ENCODE data around the gene SRBD1. TPM values are rescaled to one million over a fixed set of nuclear protein-coding genes. Genes with fewer than 3 reads are reported as not detected.

Gene SRBD1
- total RNA-seq, 1 experiment from 2014 or later = 17.3 TPM

DNA sequence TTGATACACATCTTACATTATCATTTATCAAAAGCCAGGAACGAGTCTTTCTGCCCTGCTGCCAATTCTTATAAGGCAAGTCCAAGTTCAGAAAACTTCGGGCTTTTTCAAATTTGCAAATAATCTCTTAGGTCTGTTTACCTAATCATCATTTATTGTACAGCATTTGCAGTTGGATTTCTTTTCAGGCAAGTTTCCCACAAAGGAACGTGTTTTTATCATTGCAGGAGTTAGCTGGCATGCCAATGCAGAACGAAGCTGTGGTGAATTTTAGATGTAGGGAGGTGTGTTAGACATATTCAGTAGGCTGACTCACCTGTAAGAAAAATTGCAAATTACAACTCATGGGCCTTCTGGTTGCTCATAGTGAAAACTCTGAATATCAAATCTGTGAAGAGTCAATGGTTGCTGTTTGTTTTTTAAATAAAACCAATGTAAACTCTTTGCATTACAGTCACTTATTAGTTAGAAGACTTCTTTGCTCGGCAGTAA, 209.6 kb downstream of the SRBD1 start:
- no peak overlapping the region for H3K27ac Mint-ChIP-seq (ENCODE audit: low read depth, unreplicated experiment)
- ChIA-PET CTCF (interaction anchor here (0.6 kb wide), 1 partner anchor 44 kb away, joined by 3 read pairs; no protein-coding TSS in a partner anchor), POLR2A (interaction anchor here (0.9 kb wide), 1 partner anchor 11 kb away, joined by 3 read pairs; no protein-coding TSS in a partner anchor)
- DNase-seq (ENCODE audit: unreplicated experiment) = no peak
- H3K4me1 Mint-ChIP-seq (ENCODE audit: insufficient read depth, unreplicated experiment) = no peaks in the 10 kb centered on the region
- TF ChIP-seq, protein P1, sequence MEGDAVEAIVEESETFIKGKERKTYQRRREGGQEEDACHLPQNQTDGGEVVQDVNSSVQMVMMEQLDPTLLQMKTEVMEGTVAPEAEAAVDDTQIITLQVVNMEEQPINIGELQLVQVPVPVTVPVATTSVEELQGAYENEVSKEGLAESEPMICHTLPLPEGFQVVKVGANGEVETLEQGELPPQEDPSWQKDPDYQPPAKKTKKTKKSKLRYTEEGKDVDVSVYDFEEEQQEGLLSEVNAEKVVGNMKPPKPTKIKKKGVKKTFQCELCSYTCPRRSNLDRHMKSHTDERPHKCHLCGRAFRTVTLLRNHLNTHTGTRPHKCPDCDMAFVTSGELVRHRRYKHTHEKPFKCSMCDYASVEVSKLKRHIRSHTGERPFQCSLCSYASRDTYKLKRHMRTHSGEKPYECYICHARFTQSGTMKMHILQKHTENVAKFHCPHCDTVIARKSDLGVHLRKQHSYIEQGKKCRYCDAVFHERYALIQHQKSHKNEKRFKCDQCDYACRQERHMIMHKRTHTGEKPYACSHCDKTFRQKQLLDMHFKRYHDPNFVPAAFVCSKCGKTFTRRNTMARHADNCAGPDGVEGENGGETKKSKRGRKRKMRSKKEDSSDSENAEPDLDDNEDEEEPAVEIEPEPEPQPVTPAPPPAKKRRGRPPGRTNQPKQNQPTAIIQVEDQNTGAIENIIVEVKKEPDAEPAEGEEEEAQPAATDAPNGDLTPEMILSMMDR (IDR thresholded peaks at IDR 0.05; ENCODE audit: unreplicated experiment) = no peak
- no peaks in the 10 kb centered on the region for H3K9me3 Mint-ChIP-seq (ENCODE audit: unreplicated experiment)
- H3K36me3 Mint-ChIP-seq (ENCODE audit: insufficient read depth, unreplicated experiment) = no peaks in the 10 kb centered on the region
- H3K4me3 Mint-ChIP-seq (ENCODE audit: unreplicated experiment) = no peak overlapping the region
- intact Hi-C loops (cut with micrococcal nuclease) = no loop called here
- BruUV-seq (replicated peaks) = no TSS peak
- no peaks in the 10 kb centered on the region for H3K27me3 Mint-ChIP-seq (ENCODE audit: insufficient read depth, unreplicated experiment)

DNA sequence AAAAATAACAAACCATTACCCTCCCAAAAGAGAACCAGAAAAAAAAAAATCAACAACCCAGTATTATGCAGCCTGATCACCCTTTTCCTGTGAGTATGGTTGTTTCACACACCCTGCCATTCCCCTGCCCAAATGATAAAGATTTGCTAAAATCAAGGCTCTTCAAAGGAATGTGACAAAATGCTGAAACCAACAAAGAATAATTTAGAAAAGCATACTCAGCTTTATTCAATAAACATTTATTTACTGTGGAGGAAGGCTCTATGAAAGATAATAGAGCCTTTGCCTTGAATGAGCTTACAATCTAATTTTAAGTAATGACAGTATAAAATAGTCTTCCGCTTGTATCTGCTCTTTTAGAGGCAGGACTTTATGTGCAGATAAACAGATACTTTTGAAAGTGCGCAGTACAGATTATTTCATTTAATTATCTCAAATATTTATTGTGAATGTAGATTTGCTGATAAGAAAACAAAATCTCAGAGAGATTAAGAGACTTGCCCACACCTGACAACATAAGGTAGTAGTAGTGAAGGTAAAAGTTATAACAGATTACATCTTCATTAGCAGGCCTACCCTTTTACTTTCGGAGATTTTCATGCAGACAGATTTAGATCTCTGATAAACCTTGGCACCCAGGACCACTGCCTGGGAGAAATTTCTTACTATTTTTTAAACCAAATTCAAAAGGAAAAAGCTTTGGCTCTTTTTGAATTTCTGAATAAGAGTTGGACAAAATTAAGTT, 211.9 kb downstream of the SRBD1 start:
- no peak for DNase-seq (ENCODE audit: unreplicated experiment)
- Mint-ChIP-seq H3K4me1 (ENCODE audit: insufficient read depth, unreplicated experiment) (no peaks in the 10 kb centered on the region), H3K36me3 (ENCODE audit: insufficient read depth, unreplicated experiment) (no peaks in the 10 kb centered on the region), H3K27ac (ENCODE audit: low read depth, unreplicated experiment) (no peak overlapping the region), H3K9me3 (ENCODE audit: unreplicated experiment) (no peaks in the 10 kb centered on the region), H3K27me3 (ENCODE audit: insufficient read depth, unreplicated experiment) (no peaks in the 10 kb centered on the region), H3K4me3 (ENCODE audit: unreplicated experiment) (no peak overlapping the region)
- BruUV-seq (replicated peaks) = no TSS peak
- ChIA-PET CTCF (no interaction called here), POLR2A (no interaction called here)
- TF ChIP-seq, protein P1 (IDR thresholded peaks at IDR 0.05; ENCODE audit: unreplicated experiment) = no peak
- intact Hi-C loops (cut with micrococcal nuclease) = no loop called here

DNA sequence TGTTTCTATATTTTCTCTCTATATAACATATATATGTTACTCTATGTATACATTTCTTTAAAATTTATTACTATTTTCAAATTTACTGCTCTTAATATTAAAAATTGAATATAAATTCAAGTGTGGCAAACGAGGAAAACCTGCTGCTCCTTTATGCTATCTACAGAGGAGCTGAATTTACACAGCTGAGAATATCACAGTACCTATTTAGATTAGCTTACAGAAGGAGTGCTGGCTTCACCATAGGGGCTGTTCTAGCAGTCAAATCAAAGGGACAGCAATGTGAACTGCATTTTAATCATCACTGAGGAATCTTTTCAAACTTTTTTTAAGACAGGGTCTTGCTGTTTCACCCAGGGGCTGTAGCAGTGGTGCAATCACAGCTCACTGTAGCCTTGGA, 213.8 kb downstream of the SRBD1 start:
- POLR2A ChIA-PET = interaction anchor here (0.6 kb wide), 1 partner anchor 189 kb away, joined by 7 read pairs; no protein-coding TSS in a partner anchor
- intact Hi-C loops (cut with micrococcal nuclease) = no loop called here

DNA sequence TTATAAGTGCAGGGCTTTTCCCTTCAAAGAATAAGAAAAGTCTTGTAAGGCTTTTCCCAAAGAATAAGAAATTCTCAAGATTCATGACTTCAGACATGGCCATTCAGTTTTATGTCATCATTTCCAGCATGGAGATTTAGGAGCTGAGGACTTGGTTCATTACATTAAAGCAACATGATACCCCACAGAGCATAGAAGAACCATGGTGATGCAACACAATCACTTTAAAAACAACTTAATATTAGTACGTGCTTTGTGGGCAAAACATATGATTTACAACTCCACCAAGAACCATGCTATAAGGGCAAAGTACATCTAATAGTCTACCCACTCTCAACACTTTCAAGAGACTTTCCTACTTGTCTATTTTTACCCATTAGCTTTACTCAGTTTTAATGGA, 214.4 kb downstream of the SRBD1 start:
- H3K4me3 Mint-ChIP-seq (ENCODE audit: unreplicated experiment) = no peak overlapping the region
- no peaks in the 10 kb centered on the region for H3K9me3 Mint-ChIP-seq (ENCODE audit: unreplicated experiment)
- TF ChIP-seq, protein P1 (IDR thresholded peaks at IDR 0.05; ENCODE audit: unreplicated experiment) = no peak
- H3K27ac Mint-ChIP-seq (ENCODE audit: low read depth, unreplicated experiment) = no peak overlapping the region
- intact Hi-C loops (cut with micrococcal nuclease) = no loop called here
- DNase-seq (ENCODE audit: unreplicated experiment) = no peak
- H3K4me1 Mint-ChIP-seq (ENCODE audit: insufficient read depth, unreplicated experiment) = peaks cover 8% of the 10 kb centered on the region
- peaks cover 10% of the 10 kb centered on the region for H3K36me3 Mint-ChIP-seq (ENCODE audit: insufficient read depth, unreplicated experiment)
- ChIA-PET CTCF (interaction anchor here (0.5 kb wide), 1 partner anchor 1070 kb away, joined by 3 read pairs; no protein-coding TSS in a partner anchor), POLR2A (no interaction called here)
- BruUV-seq (replicated peaks) = no TSS peak
- no peaks in the 10 kb centered on the region for H3K27me3 Mint-ChIP-seq (ENCODE audit: insufficient read depth, unreplicated experiment)

More for the DNA sequence above, 213.8 kb downstream of the SRBD1 start:
- Mint-ChIP-seq H3K4me3 (ENCODE audit: unreplicated experiment) (no peak overlapping the region), H3K4me1 (ENCODE audit: insufficient read depth, unreplicated experiment) (peaks cover 2% of the 10 kb centered on the region), H3K9me3 (ENCODE audit: unreplicated experiment) (no peaks in the 10 kb centered on the region), H3K36me3 (ENCODE audit: insufficient read depth, unreplicated experiment) (peaks cover 8% of the 10 kb centered on the region), H3K27ac (ENCODE audit: low read depth, unreplicated experiment) (no peak overlapping the region), H3K27me3 (ENCODE audit: insufficient read depth, unreplicated experiment) (no peaks in the 10 kb centered on the region)
- TF ChIP-seq, protein P1 (IDR thresholded peaks at IDR 0.05; ENCODE audit: unreplicated experiment) = no peak
- no peak for DNase-seq (ENCODE audit: unreplicated experiment)
- CTCF ChIA-PET = no interaction called here
- BruUV-seq (replicated peaks) = no TSS peak

Measured in MCF 10A (cell line).